ENCODE measurements around the gene TRIM49D2. TPM values are rescaled to one million over a fixed set of nuclear protein-coding genes. Genes with fewer than 3 reads are reported as not detected.
"Not testable (repeated sequence)": the region's sequence is repeated elsewhere in the genome, so short reads cannot be mapped to it uniquely, and the experiment has no call there.

TRIM49D2 gene, protein sequence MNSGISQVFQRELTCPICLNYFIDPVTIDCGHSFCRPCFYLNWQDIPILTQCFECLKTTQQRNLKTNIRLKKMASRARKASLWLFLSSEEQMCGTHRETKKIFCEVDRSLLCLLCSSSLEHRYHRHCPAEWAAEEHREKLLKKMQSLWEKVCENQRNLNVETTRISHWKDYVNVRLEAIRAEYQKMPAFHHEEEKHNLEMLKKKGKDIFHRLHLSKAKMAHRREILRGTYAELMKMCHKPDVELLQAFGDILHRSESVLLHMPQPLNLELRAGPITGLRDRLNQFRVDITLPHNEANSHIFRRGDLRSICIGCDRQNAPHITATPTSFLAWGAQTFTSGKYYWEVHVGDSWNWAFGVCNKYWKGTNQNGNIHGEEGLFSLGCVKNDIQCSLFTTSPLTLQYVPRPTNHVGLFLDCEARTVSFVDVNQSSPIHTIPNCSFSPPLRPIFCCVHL
- total RNA-seq = not detected
- long read RNA-seq = 0 reads

DNA sequence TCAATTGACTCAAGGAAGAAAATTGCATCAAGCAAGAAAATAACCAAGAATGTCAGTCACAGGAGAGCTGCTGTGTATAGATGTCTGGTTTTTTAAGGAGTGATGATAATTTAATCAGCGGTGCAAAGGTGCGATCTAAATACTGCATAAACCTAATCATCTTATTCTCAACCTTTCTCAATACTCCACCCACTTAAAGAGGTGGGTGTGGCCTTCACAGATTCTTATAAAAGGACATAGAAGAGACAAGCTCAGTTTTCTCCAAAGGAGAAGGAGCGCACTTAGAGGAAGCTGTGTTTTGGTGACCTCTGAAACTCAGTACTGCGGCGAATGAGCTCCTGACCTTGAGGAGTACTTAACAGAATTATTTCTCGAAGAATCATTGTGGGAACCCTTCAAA is at the start of gene TRIM49D2:
Gene TRIM49D2, plus strand, starts transcription at position 301 of the 400 bp plus-strand sequence. CDS start 2,698 bp downstream, outside the sequence.
- intact Hi-C loops (cut with micrococcal nuclease); DNase-seq; ATAC-seq: not testable (repeated sequence)

DNA sequence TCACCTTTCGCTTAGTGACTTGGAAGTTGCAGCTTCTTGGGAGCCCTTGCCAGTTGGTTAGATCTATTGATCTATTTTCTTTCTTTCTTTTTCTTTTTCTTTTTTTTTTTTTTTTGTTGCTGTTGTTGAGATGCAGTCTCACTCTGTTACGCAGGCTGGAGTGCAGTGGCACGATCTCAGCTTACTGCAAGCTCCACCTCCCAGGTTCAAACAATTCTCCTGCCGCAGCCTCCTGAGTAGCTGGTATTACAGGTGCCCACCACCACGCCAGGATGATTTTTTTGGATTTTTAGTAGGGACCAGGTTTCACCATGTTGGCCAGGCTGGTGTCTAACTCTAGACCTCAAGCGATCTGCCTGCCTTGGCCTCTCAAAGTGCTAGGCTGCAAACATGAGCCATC is 46.4 kb upstream of the TRIM49D2 start:
- intact Hi-C loops (cut with micrococcal nuclease); ATAC-seq; DNase-seq: not testable (repeated sequence)

DNA sequence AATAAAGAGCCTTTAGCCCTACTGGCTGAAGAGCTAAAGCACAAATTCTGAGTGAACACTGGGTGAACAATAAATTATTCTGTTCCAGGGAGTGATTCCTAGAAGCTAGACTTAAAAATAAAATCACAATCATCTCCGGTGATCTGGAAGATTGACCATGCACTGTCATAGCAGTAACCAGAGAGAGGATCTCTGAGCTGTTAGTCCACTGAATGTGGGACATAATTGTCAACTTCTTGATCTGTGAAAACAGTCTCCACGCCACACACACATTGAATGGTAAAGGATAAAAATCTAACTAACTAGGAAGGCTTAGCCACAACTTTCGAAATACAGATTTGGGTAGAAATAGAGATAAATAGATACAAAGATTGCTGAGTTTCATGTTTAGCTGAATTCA is 30.6 kb upstream of the TRIM49D2 start:
- ATAC-seq; intact Hi-C loops (cut with micrococcal nuclease); DNase-seq: not testable (repeated sequence)

DNA sequence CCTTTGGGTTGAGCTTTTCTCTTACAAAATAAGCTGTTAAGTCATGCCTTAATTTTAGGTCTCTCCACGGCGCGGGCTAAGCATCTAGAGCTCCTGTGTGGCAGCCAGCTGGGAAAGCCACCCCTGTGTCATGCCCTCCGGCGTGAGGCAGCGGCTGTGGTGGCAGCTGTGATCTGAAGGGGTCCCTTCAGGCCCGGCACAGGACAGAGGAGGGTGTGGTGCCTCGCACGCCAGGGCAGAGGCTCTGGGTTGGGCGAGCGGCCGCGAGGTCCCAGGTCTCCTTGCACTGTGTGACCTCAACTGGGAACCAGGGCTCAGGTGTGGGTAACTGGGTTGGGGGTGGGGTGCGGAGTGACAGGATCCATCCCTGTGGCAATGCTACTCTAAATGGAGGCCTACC is 23.1 kb upstream of the TRIM49D2 start:
- ATAC-seq; intact Hi-C loops (cut with micrococcal nuclease); DNase-seq: not testable (repeated sequence)

DNA sequence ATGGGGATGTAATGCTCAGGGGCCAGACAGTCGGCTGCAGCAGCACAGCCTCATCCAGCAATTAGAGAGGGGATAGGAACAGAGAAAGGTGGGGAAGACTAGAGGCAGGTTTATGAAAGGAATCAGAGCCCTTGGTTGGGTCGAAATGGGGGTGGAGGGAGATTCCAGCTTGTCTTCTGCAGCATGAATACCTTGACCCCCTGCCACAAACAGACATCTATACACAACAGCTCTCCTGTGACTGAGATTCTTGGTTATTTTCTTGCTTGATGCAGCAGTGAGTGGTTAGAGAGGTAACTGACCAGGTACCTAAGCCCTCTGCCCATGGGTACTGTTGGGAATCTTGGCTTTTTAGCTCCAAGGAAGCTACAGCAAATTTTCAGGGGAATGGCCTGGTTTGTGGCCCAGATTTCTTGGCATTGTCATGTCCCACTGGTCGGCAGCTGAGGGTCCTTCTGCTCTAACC is 1.6 kb upstream of the TRIM49D2 start, which contains the start of gene TRIM49D1:
Gene TRIM49D1, minus strand, starts transcription at position 51 of the 466 bp plus-strand sequence. CDS start 4,535 bp downstream, outside the sequence.
- ATAC-seq (no peak), DNase-seq (no peak)
- intact Hi-C loops (cut with micrococcal nuclease) = no loop called here

DNA sequence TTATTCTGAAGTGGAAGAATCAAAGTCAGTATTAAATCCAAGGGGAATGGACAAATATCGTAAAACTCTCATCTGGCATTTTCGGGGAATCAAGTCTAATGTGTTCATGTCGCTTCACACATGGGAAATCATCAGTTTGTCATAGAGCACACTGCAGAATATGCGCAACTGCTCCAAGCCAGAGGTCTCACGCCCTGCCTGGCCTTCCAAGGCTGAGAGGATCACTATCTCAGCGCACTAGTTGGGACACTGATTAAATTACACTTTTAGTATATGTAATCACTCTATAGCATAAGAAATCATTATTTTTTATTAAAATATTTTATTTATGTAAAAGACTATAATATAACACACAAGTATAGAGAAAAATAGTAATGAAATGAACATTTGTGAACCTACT is 37.0 kb downstream of the TRIM49D2 start:
- intact Hi-C loops (cut with micrococcal nuclease); ATAC-seq; DNase-seq: not testable (repeated sequence)

DNA sequence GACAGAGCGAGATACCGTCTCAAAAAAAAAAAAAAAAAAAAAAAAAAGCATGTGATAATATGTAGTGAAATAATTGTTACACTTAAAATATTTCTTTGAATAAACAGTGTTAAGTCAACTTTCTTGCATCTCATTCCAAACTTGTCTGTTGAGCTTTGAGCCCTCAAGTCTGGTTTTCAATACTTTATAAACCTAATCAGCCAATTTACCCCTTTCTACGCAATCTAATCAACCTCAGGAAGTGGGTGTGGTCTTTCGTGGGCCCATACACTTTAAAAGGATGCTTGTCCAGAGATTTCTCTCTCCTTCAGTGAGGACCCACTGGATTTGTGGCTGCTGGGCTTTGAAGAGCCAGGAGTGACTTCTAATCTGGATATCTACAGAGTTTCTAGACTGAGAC is 41.9 kb downstream of the TRIM49D2 start, which contains the start of gene TRIM64:
Gene TRIM64, plus strand, starts transcription at position 301 of the 400 bp plus-strand sequence. CDS start 2,467 bp downstream, outside the sequence.
- ATAC-seq; DNase-seq; intact Hi-C loops (cut with micrococcal nuclease): not testable (repeated sequence)

Other genes with a start within 250 kb of the TRIM49D2 start
- gene TRIM77, start 213.8 kb upstream of the TRIM49D2 start, total RNA-seq = not detected
- not detected for gene TRIM49, start 115.5 kb upstream of the TRIM49D2 start, total RNA-seq
- gene TRIM64B, start 45.6 kb upstream of the TRIM49D2 start, total RNA-seq = not detected
- gene TRIM49D1, start 1.8 kb upstream of the TRIM49D2 start, total RNA-seq = not detected
- not detected for gene TRIM64, start 42.0 kb downstream of the TRIM49D2 start, total RNA-seq
- not detected for gene TRIM49C, start 107.0 kb downstream of the TRIM49D2 start, total RNA-seq
- not detected for gene UBTFL1, start 161.9 kb downstream of the TRIM49D2 start, total RNA-seq
- gene NAALAD2, start 210.6 kb downstream of the TRIM49D2 start, total RNA-seq = 1.8 TPM

Measured in left ventricle myocardium superior (tissue), 1 donor.